ENCODE data around the gene ANXA5. TPM values are rescaled to one million over a fixed set of nuclear protein-coding genes. Genes with fewer than 3 reads are reported as not detected.
A peak's percentile ranks its signal among the peaks of the same experiment; 100 is the strongest.

Gene ANXA5
- total RNA-seq, 6 donors from 2014 or later: 156 to 446 (median 301) TPM

DNA sequence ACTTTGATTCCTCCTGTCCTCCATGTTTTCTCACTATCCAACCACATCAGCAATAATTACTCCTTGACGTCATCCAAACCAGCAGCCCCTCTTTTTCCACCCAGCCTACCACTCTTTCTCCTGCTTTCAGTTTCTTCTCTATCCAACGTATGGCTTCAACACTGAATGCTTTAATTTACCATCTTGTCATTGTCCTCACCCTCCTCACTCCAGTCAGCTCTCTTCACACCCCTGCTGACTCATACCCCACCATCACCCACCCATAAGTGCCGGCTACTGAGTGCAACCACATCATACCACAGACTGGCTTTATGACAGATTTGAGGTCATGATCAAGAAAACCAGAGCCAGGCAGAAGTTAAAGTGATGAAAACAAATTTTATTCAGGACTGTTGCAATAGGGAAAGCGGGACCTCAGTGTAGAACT is 9.8 kb upstream of the ANXA5 start:
- Histone ChIP-seq H3K36me3 (no peaks in the 10 kb centered on the region), H3K27ac (no peak overlapping the region), H3K27me3 (no peaks in the 10 kb centered on the region), H3K4me1 (peaks cover 0 to 4% (median 3%) of the 10 kb centered on the region in 4 donors), H3K4me3 (no peak overlapping the region), H3K9me3 (no peaks in the 10 kb centered on the region)
- peak in 1 of 2 donors; percentile 65 for ATAC-seq (ENCODE audit: low FRiP score in 2 of 2)
- no peak for DNase-seq
- WGBS, 2 donors: 61 to 65% methylated on average over 4 of the region's 4 CpGs
- no peak for TF ChIP-seq EP300 (IDR thresholded peaks at IDR 0.05)

DNA sequence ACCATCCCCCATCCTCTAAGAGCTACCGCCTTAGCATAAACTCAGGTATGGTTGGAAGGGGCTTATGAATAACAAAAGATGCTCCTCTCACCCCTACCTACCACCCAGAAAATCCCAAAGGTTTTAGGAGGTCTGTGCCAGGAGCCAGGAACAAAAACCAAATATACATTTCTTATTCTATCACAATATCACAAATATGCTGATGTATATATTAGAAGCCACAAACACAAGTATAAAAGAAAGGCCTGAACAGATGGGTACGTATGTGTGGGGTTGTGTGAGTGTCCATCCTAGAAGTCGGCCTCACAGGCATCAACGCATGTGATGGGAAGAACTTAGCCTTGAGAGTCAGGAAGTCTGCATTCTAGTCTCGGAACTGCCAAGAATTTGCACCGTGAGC is 8.7 kb upstream of the ANXA5 start:
- WGBS, 2 donors: 81 to 88% methylated on average over 6 of the region's 6 CpGs
- TF ChIP-seq, protein P1, sequence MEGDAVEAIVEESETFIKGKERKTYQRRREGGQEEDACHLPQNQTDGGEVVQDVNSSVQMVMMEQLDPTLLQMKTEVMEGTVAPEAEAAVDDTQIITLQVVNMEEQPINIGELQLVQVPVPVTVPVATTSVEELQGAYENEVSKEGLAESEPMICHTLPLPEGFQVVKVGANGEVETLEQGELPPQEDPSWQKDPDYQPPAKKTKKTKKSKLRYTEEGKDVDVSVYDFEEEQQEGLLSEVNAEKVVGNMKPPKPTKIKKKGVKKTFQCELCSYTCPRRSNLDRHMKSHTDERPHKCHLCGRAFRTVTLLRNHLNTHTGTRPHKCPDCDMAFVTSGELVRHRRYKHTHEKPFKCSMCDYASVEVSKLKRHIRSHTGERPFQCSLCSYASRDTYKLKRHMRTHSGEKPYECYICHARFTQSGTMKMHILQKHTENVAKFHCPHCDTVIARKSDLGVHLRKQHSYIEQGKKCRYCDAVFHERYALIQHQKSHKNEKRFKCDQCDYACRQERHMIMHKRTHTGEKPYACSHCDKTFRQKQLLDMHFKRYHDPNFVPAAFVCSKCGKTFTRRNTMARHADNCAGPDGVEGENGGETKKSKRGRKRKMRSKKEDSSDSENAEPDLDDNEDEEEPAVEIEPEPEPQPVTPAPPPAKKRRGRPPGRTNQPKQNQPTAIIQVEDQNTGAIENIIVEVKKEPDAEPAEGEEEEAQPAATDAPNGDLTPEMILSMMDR (IDR thresholded peaks at IDR 0.05): no peak
- TF ChIP-seq POLR2AphosphoS5 (IDR thresholded peaks at IDR 0.05) (no peak), POLR2A (IDR thresholded peaks at IDR 0.05) (no peak), EP300 (IDR thresholded peaks at IDR 0.05) (no peak)

DNA sequence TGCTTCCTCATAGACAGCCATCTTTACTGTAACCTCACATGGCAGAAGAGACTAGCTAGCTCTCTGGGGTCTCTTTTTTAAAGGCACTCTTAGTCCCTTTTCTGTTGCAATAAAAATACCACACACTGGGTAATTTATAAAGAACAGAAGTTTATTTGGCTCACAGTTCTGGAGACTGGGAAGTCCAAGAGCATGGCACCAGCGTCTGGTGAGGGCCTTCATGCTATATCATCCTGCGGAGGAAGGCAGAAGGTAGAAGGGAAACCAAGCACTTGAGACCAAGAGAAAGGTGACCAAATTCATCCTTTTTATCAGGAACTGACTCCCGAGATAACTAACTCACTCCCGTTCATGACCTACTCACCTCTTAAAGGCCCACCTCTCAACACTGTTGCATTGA is 5.4 kb upstream of the ANXA5 start:
- TF ChIP-seq EP300 (IDR thresholded peaks at IDR 0.05): no peak
- no peak for TF ChIP-seq POLR2AphosphoS5 (IDR thresholded peaks at IDR 0.05)
- TF ChIP-seq POLR2A (IDR thresholded peaks at IDR 0.05): no peak
- TF ChIP-seq, protein P1 (IDR thresholded peaks at IDR 0.05): no peak
- Histone ChIP-seq H3K4me1 (peaks cover 0 to 9% (median 8%) of the 10 kb centered on the region in 4 donors), H3K27ac (no peak overlapping the region), H3K27me3 (no peaks in the 10 kb centered on the region), H3K4me3 (no peak overlapping the region), H3K9me3 (no peaks in the 10 kb centered on the region), H3K36me3 (no peaks in the 10 kb centered on the region)
- WGBS, 2 donors: 84 to 96% methylated on average over 4 of the region's 4 CpGs
- no peak for ATAC-seq (ENCODE audit: low FRiP score in 2 of 2)
- DNase-seq: no peak

More for the DNA sequence above, 8.7 kb upstream of the ANXA5 start:
- ATAC-seq (ENCODE audit: low FRiP score in 2 of 2): no peak
- DNase-seq: no peak
- H3K27ac ChIP-seq: no peak overlapping the region
- no peaks in the 10 kb centered on the region for H3K36me3 ChIP-seq
- no peaks in the 10 kb centered on the region for H3K27me3 ChIP-seq
- no peaks in the 10 kb centered on the region for H3K4me1 ChIP-seq
- H3K4me3 ChIP-seq: no peak overlapping the region
- no peaks in the 10 kb centered on the region for H3K9me3 ChIP-seq

DNA sequence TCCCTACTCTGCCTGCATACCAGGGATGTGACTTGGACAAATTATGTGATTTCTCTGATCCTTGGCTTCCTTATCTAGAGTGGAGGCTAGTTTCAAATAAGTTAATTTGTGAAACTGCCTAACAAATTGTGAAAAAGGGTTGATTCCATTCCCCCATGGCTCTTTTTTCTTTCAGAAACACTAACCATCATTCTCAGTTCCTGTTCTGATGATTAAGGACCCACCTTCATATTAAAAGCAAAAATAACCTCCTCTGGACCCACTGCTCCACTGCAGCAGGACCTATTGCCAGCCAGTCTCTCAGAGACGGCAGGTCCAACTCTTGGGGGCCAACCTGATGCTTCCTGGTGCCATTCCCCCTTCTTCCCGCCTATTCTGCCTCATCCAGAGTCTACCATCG is 4.5 kb upstream of the ANXA5 start:
- Histone ChIP-seq H3K4me1 (peaks cover 0 to 9% (median 8%) of the 10 kb centered on the region in 4 donors), H3K27ac (no peak overlapping the region), H3K9me3 (no peaks in the 10 kb centered on the region), H3K36me3 (no peaks in the 10 kb centered on the region), H3K4me3 (no peak overlapping the region), H3K27me3 (no peaks in the 10 kb centered on the region)
- DNase-seq (no peak), ATAC-seq (ENCODE audit: low FRiP score in 2 of 2) (no peak)
- 88 to 98% methylated on average over 3 of the region's 3 CpGs for WGBS, 2 donors
- TF ChIP-seq POLR2AphosphoS5 (IDR thresholded peaks at IDR 0.05) (no peak), EP300 (IDR thresholded peaks at IDR 0.05) (no peak), POLR2A (IDR thresholded peaks at IDR 0.05) (no peak)
- TF ChIP-seq, protein P1 (IDR thresholded peaks at IDR 0.05): no peak

DNA sequence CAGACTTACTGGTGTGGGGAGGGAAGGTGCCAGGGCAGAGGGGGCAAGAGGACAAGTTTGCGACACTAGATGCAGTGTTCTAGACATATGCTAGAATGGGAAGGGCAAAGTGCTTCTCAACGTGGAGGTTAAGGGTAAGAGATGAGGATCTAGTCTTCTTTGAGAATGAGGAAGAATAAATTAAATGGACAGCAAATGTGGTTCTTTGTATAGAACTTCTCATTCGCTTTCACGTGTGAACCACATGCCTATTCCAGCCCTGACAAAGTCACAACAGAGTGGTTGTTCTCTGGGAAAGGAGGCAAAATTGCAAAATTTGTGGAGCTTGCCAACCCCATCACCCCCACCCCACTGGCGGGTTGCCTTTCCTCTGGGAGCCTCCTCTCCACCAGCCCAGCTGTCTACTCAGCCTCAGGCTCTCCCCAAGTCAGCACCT is 1.5 kb upstream of the ANXA5 start:
- H3K4me3 ChIP-seq: no peak overlapping the region
- TF ChIP-seq, protein P1 (IDR thresholded peaks at IDR 0.05): no peak
- no peak for TF ChIP-seq POLR2AphosphoS5 (IDR thresholded peaks at IDR 0.05)
- no peak for TF ChIP-seq EP300 (IDR thresholded peaks at IDR 0.05)
- TF ChIP-seq POLR2A (IDR thresholded peaks at IDR 0.05): no peak

More for the DNA sequence above, 1.5 kb upstream of the ANXA5 start:
- peaks cover 25 to 30% (median 28%) of the 10 kb centered on the region in 4 donors for H3K4me1 ChIP-seq
- no peak overlapping the region for H3K27ac ChIP-seq
- no peaks in the 10 kb centered on the region for H3K9me3 ChIP-seq
- 61 to 63% methylated on average over 5 of the region's 5 CpGs for WGBS, 2 donors
- no peak for ATAC-seq (ENCODE audit: low FRiP score in 2 of 2)
- H3K36me3 ChIP-seq: no peaks in the 10 kb centered on the region
- DNase-seq: no peak
- H3K27me3 ChIP-seq: no peaks in the 10 kb centered on the region
